Keratinocyte (primary cell): Measurements from ENCODE around the gene GFAP. TPM values are rescaled to one million over a fixed set of nuclear protein-coding genes. Genes with fewer than 3 reads are reported as not detected.

ENCODE experiments used
- DNase-seq: peaks from one replicate; pipeline ENCODE4 v3.0.0-alpha.2; 2011; ENCODE audit warnings: low read depth, missing footprints, low spot score
- FAIRE-seq: peaks from 2 replicates; lab custom pipeline; 2011; peaks lifted over from hg19 to GRCh38; lab: Jason Lieb, UNC
- H2AFZ ChIP-seq: 2 replicates; pipeline ENCODE4 v1.6.0; 2012; ENCODE audit warnings: low read length, control low read depth, inconsistent platforms; ENCODE audit not compliant: control insufficient read depth
- H3K27ac ChIP-seq: 2 replicates; pipeline ENCODE4 v1.5.1; 2011; ENCODE audit warnings: low read length; ENCODE audit not compliant: control insufficient read depth, insufficient read depth
- H3K27me3 ChIP-seq: 3 replicates; pipeline ENCODE4 v1.6.0; 2011; ENCODE audit warnings: low read length; ENCODE audit not compliant: control insufficient read depth, insufficient read depth; ENCODE audit errors: extremely low read depth
- H3K36me3 ChIP-seq, 2 experiments: 2 replicates in 1 of 2; 3 replicates in 1 of 2; pipeline ENCODE4 v1.5.1; 2011; ENCODE audit warnings: low read length in 2 of 2, mild to moderate bottlenecking in 1 of 2; ENCODE audit not compliant: control insufficient read depth in 2 of 2, insufficient read depth in 2 of 2; ENCODE audit errors: extremely low read depth in 1 of 2
- H3K4me1 ChIP-seq: 3 replicates; pipeline ENCODE4 v1.5.1; 2011; ENCODE audit warnings: low read length; ENCODE audit not compliant: control insufficient read depth, insufficient read depth; ENCODE audit errors: extremely low read depth
- H3K4me2 ChIP-seq: 3 replicates; pipeline ENCODE4 v1.6.0; 2011; ENCODE audit warnings: low read depth, low read length; ENCODE audit not compliant: control insufficient read depth, insufficient read depth; ENCODE audit errors: extremely low read depth
- H3K4me3 ChIP-seq, 3 experiments: fragments of 200-600 bp in 1 of 3; sonication (generic) in 1 of 3; 2 replicates in 2 of 3; 3 replicates in 1 of 3; pipeline ENCODE4 v1.5.1; 2011 to 2016; ENCODE audit warnings: low read length in 3 of 3, mild to moderate bottlenecking in 3 of 3, control low read depth in 2 of 3, inconsistent platforms in 1 of 3, low read depth in 1 of 3, mixed read lengths in 1 of 3, mixed run types in 1 of 3, moderate library complexity in 1 of 3; ENCODE audit not compliant: control insufficient read depth in 2 of 3, insufficient read depth in 2 of 3; ENCODE audit errors: extremely low read depth in 1 of 3
- H3K79me2 ChIP-seq: 2 replicates; pipeline ENCODE4 v1.6.0; 2012; ENCODE audit warnings: low read length; ENCODE audit not compliant: control insufficient read depth, insufficient read depth
- H3K9ac ChIP-seq: 3 replicates; pipeline ENCODE4 v1.6.0; 2011; ENCODE audit warnings: low read length; ENCODE audit not compliant: control insufficient read depth, insufficient read depth; ENCODE audit errors: extremely low read depth
- H3K9me1 ChIP-seq: 3 replicates; pipeline ENCODE4 v1.6.0; 2011; ENCODE audit warnings: low read length; ENCODE audit not compliant: control insufficient read depth, insufficient read depth; ENCODE audit errors: extremely low read depth
- H3K9me3 ChIP-seq: 2 replicates; pipeline ENCODE4 v1.5.1; 2012; ENCODE audit warnings: low read depth, low read length; ENCODE audit not compliant: control insufficient read depth
- H4K20me1 ChIP-seq: 3 replicates; pipeline ENCODE4 v1.6.0; 2011; ENCODE audit warnings: low read length; ENCODE audit not compliant: control insufficient read depth, insufficient read depth; ENCODE audit errors: extremely low read depth
- EZH2 ChIP-seq: IDR thresholded peaks from one replicate; pipeline ENCODE4 v1.6.1; 2012; ENCODE audit warnings: inconsistent platforms, mild to moderate bottlenecking, low read length, moderate library complexity
- dilution Hi-C: fragments of 300-500 bp; cut with MboI; formaldehyde crosslinking; loops from one replicate; pipeline ENCODE4 v1.7.0; 2020; ENCODE audit warnings: low sequenced_read_pairs; ENCODE audit not compliant: extremely low pct_ligation_motif_present
- polyA plus RNA-seq, 5 experiments: library from polyadenylated mRNA; depleted of rRNA in 3 of 5; stranded (reverse) in 3 of 5; stranded (forward) in 1 of 5; unstranded in 1 of 5; fragments of >200 nt; gene quantifications; 1 replicate in 1 of 5; 2 replicates in 3 of 5; 3 replicates in 1 of 5; pipeline versions ENCODE4 v1.2.1 to v1.2.3, GENCODE V29; 2011 to 2012; ENCODE audit warnings: missing spikeins in 2 of 5, low read depth in 1 of 5, low replicate concordance in 1 of 5
- TF ChIP-seq, protein P1 (sequence below), 3 experiments: IDR thresholded peaks in 1 of 3; conservative IDR thresholded peaks in 1 of 3; optimal IDR thresholded peaks in 1 of 3; 2 replicates in 2 of 3; 3 replicates in 1 of 3; pipeline versions ENCODE3 to v1.5.1; 2011; ENCODE audit warnings: low read length in 3 of 3, mild to moderate bottlenecking in 3 of 3, moderate library complexity in 2 of 3, control low read depth in 1 of 3, inconsistent platforms in 1 of 3; ENCODE audit not compliant: insufficient read depth in 2 of 3; ENCODE audit errors: extremely low read depth in 1 of 3

The GFAP gene
- polyA plus RNA-seq, 1 donor (not counting 4 experiments of a cell fraction or from before 2014, with no cell fraction given) = 0.14 TPM

DNA sequence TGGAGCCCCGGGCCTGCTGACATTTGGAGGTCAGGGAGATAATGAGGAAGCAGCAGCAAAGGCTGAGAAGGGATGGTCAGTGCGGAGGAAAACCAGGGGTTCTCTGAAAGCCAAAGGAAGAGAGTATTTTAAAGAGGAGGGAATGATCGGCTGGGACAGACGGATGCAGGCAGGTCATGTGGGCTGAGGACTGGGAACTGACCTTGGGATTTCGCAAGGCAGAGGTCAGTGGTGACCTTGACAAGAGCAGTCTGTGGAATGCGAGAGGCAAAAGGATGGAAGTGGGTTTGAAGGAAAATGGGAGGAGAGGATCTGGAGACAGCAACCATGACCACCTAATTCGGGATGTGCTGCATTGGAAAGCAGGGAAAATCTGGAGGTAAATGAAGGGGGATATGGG, 26.3 kb downstream of the GFAP start:
- FAIRE-seq = no peak

DNA sequence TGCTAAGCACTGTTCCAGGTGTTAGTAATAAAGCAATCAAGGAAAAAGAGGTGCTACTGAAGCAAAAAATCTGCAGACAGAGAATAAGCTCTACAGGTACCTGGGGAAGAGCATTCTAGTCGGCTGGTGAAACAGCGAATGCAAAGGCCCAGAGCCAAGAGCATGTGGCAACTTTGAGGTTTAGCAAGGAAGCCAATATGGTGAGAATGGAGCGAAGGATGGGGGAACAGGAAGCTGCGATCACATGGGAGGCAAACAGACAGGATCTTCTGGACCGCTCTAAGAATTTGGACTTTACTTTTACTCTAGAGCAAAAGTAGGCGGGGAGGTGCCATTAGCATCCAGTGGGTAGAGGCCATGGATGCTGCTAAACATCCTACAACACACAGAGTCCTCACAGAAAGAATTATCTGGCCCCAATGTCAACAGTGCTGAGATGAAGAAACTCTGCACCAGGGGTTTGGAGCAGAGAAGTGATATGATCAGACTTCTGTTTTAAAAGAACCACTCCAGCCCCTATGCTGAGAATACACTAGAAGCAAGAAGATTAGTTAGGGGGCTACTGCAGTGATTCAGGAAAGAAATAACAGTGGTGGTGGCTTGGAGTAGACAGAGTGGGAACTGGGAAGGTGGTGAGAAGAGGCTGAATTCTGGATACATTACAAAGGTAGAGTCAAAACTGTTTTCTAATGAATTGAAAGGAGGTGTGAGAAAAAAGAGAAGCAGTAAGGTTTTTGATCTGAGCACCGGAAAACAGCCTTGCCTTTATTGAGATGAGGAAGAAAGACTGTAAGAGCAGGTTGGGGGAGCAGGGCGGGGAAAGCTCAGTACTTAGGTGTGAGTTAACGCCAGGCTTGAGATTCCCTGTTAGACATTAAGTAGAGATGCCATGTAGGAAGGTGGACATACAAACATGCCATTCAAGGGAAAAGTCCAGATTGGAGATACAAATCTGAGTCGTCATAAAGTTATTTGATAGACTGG, 27.0 kb downstream of the GFAP start:
- H3K9ac ChIP-seq = no peak overlapping the region
- no peaks in the 10 kb centered on the region for H3K9me3 ChIP-seq
- TF ChIP-seq, protein P1, sequence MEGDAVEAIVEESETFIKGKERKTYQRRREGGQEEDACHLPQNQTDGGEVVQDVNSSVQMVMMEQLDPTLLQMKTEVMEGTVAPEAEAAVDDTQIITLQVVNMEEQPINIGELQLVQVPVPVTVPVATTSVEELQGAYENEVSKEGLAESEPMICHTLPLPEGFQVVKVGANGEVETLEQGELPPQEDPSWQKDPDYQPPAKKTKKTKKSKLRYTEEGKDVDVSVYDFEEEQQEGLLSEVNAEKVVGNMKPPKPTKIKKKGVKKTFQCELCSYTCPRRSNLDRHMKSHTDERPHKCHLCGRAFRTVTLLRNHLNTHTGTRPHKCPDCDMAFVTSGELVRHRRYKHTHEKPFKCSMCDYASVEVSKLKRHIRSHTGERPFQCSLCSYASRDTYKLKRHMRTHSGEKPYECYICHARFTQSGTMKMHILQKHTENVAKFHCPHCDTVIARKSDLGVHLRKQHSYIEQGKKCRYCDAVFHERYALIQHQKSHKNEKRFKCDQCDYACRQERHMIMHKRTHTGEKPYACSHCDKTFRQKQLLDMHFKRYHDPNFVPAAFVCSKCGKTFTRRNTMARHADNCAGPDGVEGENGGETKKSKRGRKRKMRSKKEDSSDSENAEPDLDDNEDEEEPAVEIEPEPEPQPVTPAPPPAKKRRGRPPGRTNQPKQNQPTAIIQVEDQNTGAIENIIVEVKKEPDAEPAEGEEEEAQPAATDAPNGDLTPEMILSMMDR (optimal IDR thresholded peaks at IDR 0.05 in 1 of 3, IDR thresholded peaks at IDR 0.05 in 1 of 3, conservative IDR thresholded peaks at IDR 0.05 in 1 of 3; ENCODE audit: extremely low read depth in 1 of 3, insufficient read depth in 2 of 3, low read length in 3 of 3) = no peak
- TF ChIP-seq EZH2 = no peak
- H3K27ac ChIP-seq = no peak overlapping the region
- FAIRE-seq (no peak), DNase-seq (no peak)
- no peak overlapping the region for H2AFZ ChIP-seq
- peaks cover 24 to 25% of the 10 kb centered on the region in 2 experiments for H3K36me3 ChIP-seq
- H3K4me3 ChIP-seq = no peak overlapping the region
- H3K79me2 ChIP-seq = peaks cover 59% of the 10 kb centered on the region
- no peak overlapping the region for H3K4me2 ChIP-seq
- dilution Hi-C loops = no loop called here
- H3K27me3 ChIP-seq = no peaks in the 10 kb centered on the region
- H3K4me1 ChIP-seq = no peaks in the 10 kb centered on the region
- H4K20me1 ChIP-seq = no peaks in the 10 kb centered on the region
- no peaks in the 10 kb centered on the region for H3K9me1 ChIP-seq

More for the DNA sequence above, 26.3 kb downstream of the GFAP start:
- Histone ChIP-seq H3K4me1 (no peaks in the 10 kb centered on the region), H3K9me1 (no peaks in the 10 kb centered on the region), H3K9ac (no peak overlapping the region), H3K9me3 (no peaks in the 10 kb centered on the region), H3K79me2 (peaks cover 65% of the 10 kb centered on the region), H3K4me2 (no peak overlapping the region), H3K27me3 (no peaks in the 10 kb centered on the region), H3K4me3 (no peak overlapping the region), H4K20me1 (no peaks in the 10 kb centered on the region), H3K27ac (no peak overlapping the region), H3K36me3 (peaks cover 21 to 23% of the 10 kb centered on the region in 2 experiments), H2AFZ (no peak overlapping the region)
- DNase-seq = no peak
- TF ChIP-seq, protein P1 (optimal IDR thresholded peaks at IDR 0.05 in 1 of 3, IDR thresholded peaks at IDR 0.05 in 1 of 3, conservative IDR thresholded peaks at IDR 0.05 in 1 of 3; ENCODE audit: extremely low read depth in 1 of 3, insufficient read depth in 2 of 3, low read length in 3 of 3) = no peak
- no peak for TF ChIP-seq EZH2
- dilution Hi-C loops = no loop called here
